Upper lobe of left lung (tissue), 4 donors: ENCODE results near the gene ABCC2.
"Not testable (repeated sequence)": the region's sequence is repeated elsewhere in the genome, so short reads cannot be mapped to it uniquely, and the experiment has no call there.

Experiments used
- EP300 ChIP-seq, 4 donors: sonication (generic); formaldehyde crosslinking; IDR thresholded peaks; one replicate each; pipeline ENCODE4 v1.5.1; 2017; ENCODE audit warnings: antibody characterized with exemption in 4 of 4, control low read depth in 2 of 4
- POLR2A ChIP-seq, 4 donors: fragments of 450-650 bp; IDR thresholded peaks; one replicate each; pipeline ENCODE4 v1.5.1; 2016 to 2017; ENCODE audit warnings: antibody characterized with exemption in 4 of 4, mild to moderate bottlenecking in 2 of 4
- POLR2AphosphoS5 ChIP-seq, 2 donors: sonication (generic); formaldehyde crosslinking; IDR thresholded peaks; one replicate each; pipeline ENCODE4 v1.5.1; 2017; ENCODE audit warnings: antibody characterized with exemption in 2 of 2
- TF ChIP-seq, protein P1 (sequence below), 6 experiments: fragments of 450-650 bp in 4 of 6; fragments of 200-600 bp in 2 of 6; sonication (generic) in 2 of 6; IDR thresholded peaks; one replicate each; pipeline ENCODE4 v1.5.1; 2016 to 2019; ENCODE audit warnings: antibody characterized with exemption in 6 of 6

DNA sequence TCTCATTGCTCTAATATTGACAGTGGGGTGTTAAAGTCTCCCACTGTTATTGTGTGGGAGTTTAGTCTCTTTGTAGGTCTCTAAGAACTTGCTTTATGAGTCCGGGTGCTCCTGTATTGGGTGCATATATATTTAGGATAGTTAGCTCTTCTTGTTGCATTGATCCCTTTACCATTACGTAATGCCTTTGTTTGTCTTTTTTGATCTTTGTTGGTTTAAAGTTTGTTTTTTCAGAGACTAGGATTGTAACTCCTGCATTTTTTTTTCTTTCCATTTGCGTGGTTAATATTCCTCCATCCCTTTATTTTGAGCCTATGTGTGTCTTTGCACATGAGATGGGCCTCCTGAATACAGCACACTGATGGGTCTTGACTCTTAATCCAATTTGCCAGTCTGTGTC, 84.8 kb downstream of the ABCC2 start:
- not testable (repeated sequence) for TF ChIP-seq EP300, POLR2AphosphoS5, POLR2A (IDR thresholded peaks at IDR 0.05)
- TF ChIP-seq, protein P1, sequence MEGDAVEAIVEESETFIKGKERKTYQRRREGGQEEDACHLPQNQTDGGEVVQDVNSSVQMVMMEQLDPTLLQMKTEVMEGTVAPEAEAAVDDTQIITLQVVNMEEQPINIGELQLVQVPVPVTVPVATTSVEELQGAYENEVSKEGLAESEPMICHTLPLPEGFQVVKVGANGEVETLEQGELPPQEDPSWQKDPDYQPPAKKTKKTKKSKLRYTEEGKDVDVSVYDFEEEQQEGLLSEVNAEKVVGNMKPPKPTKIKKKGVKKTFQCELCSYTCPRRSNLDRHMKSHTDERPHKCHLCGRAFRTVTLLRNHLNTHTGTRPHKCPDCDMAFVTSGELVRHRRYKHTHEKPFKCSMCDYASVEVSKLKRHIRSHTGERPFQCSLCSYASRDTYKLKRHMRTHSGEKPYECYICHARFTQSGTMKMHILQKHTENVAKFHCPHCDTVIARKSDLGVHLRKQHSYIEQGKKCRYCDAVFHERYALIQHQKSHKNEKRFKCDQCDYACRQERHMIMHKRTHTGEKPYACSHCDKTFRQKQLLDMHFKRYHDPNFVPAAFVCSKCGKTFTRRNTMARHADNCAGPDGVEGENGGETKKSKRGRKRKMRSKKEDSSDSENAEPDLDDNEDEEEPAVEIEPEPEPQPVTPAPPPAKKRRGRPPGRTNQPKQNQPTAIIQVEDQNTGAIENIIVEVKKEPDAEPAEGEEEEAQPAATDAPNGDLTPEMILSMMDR (IDR thresholded peaks at IDR 0.05): not testable (repeated sequence)
